HG03108 (cell line): ENCODE results near the gene MAPK1.
"Not testable (repeated sequence)": the region's sequence is repeated elsewhere in the genome, so short reads cannot be mapped to it uniquely, and the experiment has no call there.

ENCODE experiments used
- ATAC-seq: cut with Tn5 transposase; IDR thresholded peaks from one replicate; pipeline ENCODE4 v1.9.1; 2021; ENCODE audit warnings: moderate library complexity; ENCODE audit not compliant: unreplicated experiment

The MAPK1 gene

DNA sequence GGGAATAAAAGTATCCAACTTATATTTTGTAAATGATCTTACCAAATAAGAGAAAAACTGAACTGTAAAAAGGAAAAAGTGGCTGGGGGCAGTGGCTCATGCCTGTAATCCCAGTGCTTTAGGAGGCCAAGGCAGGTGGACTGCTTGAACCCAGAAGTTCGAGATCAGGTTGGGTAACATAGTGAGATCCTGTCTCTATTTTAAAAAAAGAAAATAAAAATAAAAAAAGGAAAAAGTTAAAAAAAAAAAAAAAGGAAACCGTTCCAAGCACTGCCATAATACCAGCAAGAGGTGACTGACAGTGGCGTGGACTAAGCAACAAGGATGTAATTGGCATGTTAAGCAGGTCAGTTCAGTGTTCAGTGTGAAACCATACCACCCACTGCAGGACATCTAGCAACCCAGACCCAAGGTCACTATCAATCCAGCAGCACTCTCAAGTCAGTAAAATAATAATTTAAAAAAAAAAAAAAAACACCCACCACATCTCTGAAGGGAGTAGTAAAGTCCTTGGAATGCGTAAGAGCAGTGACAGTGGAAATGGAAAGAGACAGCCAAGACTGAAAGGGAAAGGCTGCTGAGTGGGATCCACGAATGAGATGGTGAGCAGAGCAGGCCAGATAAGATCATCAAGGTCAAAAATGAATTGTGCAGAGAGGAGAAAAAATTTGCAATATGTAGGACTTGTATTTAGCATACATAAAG is 43.6 kb downstream of the MAPK1 start:
- no peak for ATAC-seq

DNA sequence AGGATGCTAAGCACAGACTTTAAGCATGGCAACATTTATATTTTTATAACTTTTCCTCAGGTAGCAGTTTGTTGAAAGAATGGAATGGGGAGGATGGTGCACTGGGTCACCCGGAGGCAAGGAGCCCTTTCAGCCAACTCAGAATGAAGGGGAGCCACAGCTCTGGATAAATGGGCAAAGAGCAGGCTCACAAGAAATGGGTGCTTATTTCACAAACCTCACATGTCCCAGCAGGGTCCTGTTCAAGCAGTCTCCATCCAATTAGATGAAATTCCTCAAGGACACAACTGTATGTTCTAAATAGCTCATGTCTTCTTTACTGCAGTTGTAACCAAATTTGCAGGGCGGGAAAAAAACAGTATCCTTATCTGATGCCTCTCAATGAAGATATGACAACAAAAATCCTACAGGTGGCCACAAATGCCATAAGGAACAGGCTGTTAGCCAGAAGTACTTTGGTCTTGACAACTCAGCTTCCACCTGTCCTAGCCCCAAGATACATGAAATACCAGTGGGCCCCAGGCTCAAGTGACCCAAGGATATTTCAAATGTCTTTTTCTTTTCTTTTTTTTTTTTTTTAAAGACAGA is 48.2 kb downstream of the MAPK1 start:
- ATAC-seq = no peak

DNA sequence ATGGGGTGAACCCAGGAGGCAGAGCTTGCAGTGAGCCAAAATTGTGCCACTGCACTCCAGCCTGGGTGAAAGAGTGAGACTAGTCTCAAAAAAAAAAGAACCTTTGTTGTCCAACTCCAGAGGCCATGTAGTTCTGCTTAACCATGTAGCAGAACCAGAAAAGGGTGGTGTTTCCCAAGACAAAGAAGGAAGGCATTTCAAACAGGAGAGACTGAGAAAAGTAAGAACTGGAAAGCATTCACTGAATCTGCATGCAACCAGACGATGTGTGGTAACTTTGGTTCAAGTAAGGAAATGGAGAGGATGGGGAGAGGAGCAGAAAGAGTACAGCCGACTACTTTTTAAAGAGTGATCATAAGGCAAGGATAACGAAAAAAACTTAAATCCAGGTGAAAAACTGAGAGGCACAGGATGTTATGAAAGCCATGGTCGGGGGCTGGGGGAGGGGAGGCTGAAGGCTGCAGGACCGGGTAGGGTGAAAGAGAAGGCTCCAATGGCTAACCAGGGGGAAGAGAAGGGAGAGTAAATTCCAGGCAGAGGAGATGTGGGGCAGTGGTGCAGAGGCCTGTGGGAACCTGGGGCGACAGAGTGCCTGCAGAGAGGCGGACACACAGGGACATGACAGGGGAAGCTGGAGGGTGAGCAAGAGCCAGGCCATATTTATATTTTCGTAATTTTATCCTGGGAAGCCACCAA is 48.8 kb downstream of the MAPK1 start:
- no peak for ATAC-seq

DNA sequence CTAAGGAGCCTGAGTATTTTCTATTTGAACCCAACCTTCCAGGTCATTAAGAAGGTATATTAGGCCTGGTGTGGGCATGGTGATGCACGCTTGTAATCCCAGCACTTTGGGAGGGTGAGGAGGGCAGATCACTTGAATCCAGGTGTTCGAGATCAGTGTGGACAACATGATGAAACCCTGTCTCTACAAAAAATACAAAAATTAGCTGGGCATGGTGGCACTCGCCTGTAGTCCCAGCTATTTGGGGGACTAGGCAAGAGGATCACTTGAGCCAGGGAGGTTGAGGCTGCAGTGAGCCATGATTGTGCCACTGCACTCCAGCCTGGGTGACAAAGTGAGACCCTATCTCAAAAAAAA is 50.0 kb downstream of the MAPK1 start:
- ATAC-seq = not testable (repeated sequence)

DNA sequence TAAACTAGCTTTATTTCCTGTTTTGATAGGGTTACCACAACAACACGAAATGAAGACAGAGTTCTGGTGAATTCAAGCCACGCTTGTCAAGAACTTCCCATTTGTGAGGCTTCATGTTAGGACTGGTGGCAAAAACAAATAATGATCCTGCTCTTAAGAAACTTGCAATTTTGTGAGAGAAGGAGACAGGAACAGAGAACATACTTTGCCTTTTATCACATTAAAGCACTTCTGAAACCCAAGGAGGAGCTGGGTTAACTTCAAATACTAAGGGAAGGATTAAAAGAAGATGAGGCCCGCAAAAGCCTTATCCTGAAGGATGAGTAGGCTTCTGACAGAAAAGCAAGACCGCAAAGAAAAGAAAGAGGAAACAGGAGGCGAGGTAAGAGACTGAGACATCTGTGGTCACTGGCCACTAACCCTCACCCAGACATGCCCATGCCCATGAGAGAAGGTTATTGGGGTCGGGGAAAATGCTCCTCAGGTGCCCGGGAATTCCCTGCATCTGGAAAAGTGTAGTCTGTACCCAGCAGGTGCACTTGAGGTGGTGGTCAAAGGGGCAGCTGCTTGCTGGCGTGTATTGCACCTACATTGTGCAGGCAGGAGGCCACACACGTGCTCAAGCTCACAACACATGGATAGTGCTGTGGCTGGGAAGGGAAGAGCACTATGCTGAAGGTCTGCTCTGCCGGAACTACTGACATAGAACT is 50.5 kb downstream of the MAPK1 start:
- ATAC-seq = peak; percentile 77

DNA sequence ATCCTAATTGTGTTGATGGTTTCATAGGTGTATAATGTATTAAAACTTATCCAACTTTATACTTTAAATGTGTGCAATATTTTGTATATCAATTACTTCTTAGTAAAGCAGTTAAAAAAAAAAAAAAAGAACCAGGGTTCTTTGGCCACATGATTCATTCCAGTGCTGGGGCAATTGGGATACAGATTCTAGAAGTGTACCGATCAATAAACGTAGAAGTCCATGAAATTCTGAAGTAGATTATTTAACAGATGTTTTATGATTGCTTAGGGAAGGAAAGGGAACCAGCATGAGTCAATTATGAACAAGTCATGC is 51.0 kb downstream of the MAPK1 start:
- ATAC-seq = no peak

DNA sequence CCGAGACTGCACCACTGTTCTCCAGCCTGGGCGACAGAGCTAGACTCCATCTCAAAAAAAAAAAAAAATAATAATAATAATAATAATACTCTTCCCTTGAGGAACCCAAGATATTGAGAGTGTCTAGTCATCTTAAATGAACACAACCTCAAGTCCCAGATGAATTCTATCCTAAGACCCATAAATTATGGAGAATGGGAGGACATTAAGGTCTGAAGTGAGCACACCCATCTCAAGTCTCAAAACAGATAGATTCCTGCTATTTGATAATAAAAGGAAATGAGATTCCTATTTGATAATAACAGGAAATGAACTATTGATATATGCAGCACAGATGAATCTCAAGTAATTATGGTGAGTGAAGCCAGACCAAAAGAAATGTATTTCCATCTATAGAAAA is 51.5 kb downstream of the MAPK1 start:
- ATAC-seq = no peak

DNA sequence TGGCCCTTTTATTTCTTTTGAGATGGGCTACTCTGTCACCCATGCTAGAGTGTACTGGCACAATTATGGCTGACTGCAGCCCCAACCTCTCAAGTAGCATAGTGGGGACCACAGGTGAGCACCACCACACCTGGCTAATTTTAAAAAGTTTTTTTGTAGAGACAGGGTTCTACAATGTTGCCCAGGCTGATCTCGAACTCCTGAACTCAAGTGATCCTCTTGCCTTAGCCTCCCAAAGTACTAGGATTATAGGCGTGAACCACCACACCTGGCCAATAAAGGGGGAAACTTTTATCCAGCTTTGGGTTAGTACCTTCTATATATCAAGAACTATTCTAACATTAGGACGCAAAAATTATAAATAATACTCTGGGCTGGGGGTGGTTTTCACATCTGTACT is 52.1 kb downstream of the MAPK1 start:
- no peak for ATAC-seq

DNA sequence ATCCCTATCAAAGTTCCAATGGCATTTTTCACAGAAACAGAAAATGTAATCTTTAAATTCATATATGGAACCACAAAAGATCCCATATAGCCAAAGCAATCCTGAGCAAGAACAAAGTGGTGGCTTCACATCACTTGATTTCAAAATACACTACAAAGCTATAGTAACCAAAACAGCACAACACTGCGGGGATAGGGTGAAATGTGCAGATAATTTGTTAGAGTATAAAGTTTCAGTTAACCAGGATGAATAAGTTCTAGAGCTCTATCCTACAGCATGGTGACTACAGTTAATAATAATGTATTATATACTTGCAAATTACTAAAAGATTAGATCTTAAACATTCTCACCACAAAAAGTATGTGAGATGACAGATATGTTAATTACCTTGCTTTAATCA is 55.5 kb downstream of the MAPK1 start:
- no peak for ATAC-seq

DNA sequence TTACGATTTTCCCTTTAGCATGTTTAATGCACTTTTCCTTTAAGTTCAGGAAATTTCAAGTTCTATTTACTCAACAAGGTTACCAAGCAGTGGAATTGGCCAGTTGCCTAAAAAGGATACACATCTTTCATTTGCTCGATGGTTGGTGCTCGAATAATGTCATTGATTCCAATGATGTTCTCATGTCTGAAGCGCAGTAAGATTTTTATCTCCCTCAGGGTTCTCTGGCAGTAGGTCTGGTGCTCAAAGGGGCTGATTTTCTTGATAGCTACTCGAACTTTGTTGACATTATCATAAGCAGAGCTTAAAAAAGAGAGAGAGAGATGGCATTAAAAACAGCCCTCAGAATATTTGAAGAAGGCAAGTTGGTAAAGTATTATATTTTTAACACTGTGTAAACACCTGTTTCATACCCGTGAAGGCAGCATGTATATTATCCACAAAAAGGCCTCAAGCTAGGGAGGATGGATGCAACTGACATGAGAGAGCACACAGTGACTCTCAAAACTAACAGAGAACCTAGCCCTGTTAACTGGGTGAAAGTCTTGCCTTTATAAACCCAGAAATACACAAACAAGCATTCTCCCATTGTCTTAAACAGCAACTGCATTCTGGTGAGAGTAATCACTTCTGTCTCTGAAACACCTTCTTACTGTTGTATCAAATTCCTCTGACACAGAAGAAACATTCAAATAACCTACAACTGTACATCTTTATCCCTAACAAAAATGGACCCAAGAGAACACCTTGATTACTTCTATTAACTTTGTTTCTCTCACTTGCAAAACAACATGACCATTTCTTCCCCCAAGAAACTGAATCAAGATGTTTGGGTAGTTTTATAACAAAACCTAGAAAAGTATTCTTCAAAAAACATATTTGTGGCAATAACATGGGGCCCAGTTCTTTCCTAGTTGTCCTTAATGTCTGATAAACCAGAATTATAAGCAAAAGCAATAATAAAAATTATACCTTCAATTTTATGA is 59.6 kb downstream of the MAPK1 start:
- no peak for ATAC-seq

DNA sequence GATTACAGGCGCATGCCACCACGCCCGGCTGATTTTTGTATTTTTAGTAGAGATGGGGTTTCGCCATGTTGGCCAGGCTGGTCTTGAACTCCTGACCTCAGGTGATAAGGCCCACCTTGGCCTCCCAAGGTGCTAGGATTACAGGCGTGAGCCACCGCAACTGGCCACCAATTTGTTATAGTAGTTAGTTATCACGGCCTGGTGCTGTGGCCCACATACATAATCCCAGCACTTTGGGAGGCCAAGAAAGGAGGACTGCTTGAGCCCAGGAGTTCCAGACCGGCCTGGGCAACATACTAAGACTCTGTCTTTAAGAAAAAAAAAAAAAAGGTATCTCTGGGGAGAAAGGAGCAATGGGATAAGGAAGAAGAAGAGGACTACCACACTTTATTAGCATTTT is 62.1 kb downstream of the MAPK1 start:
- ATAC-seq = not testable (repeated sequence)

DNA sequence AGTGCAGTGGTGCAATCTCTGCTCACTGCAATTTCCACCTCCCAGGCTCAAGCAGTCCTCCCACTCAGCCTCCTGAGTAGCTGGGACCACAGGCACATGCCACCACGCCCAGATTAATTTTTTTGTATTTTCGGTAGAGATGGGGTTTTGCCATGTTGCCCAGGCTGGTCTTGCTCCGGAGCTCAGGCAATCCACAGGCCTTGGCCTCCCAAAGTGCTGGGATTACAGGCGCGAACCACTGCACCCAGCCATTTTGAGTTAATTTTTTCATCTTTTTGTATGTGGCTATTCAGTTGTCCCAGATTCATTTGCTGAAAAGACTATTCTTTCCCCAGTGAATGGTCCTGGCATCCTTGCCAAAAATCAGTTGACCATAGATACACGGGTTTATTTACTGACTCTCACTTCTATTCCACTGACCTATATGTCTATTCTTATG is 63.6 kb downstream of the MAPK1 start:
- no peak for ATAC-seq

DNA sequence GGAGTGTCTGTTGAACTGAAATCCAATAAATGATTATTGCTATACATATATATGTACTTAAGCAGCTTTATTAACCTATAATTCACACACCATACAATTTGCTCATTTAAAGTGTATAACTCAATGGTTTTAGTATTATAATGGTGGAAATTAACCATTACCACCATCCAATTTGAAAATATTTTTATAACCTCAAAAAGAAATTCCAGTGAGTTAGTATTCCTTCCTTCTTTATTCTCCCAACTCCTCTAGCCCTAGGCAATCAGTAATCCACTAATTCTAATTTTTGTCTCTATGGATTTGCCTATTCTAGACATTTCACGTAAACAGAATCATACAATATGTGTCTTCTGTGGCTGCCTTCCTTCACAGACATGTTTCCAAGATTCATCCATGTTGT is 64.8 kb downstream of the MAPK1 start:
- no peak for ATAC-seq

DNA sequence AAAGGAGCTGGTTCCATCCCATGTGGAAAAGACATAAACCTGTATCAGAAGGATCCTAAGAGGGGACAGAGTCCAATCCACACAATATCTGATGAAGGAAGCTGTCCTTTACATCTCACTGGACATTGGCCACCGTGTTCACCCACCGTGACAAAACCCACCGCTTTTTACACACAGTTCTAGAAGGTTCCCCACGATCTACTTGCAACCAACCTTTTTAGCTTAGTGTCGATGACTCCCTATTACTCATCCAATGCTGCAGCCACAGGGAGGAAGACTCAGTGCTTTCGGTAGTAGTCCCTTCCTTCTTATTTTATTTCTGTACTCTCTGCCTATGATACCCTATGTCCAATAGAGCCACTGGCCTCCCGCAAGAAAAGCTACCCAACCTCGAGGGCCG is 65.4 kb downstream of the MAPK1 start:
- no peak for ATAC-seq

DNA sequence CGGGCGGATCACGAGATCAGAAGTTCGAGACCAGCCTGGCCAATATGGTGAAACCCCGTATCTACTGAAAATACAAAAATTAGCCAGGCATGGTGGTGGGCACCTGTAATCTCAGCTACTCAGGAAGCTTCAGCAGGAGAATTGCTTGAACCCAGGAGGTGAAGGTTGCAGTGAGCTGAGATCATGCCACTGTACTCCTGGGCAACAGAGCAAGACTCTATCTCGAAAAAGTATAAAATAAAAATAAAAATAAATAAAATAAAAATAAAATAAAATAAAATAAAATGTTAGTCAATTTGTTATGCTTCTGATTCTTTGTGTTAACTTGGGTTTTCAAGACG is 66.2 kb downstream of the MAPK1 start:
- not testable (repeated sequence) for ATAC-seq

DNA sequence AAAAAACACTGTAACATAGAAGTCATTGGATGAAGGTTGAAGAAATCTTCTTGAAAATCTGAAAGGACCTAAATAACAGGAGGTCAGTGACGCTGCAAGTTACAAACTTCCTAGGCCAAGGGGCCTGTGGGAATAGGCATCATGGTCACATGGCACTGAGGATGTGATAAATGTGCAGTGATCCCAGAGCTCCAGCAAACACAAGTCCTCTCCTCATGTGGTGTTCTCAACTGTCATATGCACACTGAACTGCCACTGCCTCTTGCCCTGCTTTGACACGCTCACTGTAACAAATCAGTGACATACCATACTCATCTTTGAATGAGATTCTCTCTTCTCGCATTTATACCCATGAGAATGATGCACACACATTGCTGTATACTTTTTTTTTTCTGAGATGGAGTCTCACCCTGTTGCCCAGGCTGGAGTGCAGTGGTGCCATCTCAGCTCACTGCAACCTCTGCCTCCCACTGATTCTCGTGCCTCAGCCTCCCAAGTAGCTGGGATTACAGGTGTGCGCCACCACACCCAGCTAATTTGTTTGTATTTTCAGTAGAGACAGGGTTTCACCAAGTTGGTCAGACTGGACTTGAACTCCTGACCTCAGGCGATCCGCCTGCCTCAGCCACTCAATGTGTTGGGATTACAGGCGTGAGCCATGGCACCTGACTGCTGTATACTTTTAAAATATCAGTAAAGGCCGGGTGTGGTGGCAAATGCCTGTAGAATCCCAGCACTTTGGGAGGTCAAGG is 66.7 kb downstream of the MAPK1 start:
- no peak for ATAC-seq

DNA sequence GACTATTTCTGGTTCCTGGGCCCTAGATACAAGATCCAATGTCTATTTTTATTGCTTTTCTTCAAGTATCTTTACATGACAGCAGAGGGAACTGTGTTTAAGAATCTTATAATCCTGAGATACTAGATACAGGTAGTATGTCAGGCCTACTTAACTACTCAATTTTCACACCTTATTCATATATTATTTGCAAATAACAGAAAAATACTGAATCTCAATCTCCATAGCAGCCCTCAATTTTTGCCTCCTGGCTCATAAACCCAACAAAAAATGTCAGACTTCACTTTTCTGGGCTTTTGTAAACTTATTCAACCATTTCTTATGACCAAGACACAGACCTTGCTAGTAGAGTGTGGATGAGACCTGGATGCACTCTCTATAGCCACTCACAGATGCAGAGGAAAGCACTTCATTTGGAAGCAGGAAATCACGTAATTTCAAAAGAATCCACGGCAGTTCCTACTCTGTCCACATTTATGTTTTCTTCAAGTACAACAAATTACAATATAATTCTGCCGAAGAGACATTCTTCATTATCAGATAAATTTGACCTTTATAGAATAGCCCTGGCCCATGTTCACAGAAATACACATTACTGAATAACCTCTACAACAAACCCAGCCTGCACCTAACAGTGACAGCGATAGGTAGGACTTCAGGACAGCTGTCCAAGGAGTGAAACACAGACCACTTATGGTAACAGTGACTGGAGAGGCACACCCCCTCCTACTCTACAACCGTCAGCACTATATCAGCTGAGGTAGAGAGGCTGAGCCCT is 69.8 kb downstream of the MAPK1 start:
- ATAC-seq = no peak

DNA sequence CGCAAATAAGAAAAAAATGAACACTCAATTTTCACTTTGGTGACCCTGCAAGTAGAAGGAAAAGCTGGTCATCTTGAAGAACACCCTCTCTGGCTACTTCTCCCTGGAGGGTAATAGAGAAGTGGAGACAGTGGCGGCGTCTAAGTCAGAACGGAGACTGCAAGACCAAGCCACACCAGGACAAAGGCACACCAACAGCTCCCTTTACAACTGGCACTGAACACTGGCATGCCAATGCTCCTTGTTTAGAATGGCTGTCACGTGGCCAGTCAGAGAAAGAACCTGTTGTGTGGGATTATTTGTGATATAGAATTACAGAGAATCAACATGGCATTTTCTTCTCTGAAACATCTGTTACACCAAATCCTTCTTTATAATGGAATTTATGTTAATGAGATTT is 70.6 kb downstream of the MAPK1 start:
- no peak for ATAC-seq

DNA sequence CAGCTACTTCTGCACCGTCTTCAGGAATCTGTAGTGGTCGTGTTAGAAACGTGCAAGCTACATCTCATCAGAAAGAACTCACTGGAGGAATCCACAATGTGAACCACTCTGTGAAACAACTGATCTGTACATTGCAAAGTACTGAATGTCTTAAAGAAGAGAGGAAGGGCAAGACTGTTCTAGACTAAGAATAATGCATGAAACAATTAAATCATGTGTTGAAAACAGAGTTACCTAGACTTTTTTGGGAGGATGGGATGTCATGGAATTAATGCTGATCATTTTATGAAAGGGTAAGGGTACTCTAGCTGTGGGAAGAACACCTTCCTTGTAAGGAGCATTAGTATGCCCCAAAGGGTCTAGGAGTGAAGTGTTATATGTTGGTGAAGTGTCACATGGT is 71.2 kb downstream of the MAPK1 start:
- no peak for ATAC-seq
